ENCODE measurements around the gene FAM180B.
A peak's percentile ranks its signal among the peaks of the same experiment; 100 is the strongest.

The FAM180B gene

DNA sequence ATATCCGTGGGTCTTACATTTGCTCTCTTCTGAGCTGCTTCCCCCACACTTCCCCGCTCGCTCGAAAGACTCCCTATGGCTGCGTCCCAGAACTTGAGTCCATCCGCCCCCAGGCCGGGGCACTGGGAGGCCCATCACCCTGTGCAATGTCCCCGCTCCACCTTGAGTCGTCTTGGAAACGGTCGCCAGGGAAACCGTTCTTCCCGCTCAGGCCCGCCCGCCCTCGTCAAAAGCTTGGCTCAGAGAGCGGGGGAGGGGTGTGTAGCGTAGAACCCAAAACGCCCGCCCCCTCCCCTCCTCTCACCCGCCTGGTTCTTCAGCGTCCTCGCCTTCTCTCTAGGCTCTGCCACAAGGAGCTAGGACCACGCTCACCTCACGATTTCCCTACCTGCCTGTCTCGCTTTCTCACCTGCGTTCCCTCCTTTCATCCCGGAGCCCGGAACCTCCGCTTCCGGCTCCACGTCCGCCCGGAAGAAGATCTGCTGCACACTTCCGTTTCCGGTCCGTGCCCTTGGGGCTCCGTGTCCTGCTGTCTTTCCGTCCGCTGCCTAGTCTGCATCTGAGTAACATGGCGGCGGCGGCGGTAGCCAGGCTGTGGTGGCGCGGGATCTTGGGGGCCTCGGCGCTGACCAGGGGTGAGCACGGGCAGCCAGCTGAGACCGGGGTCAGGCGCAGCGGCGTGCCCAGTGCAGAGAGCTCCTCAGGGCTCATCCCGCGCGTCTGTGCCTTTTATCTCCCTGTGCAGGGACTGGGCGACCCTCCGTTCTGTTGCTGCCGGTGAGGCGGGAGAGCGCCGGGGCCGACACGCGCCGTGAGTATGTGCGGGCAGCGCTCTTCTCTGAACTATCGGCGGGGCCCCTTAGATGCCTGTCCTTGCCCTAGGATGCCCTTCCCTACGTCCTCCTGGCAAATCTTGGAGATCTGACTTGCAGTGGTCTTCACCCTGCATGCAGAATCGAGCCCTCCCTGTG is 7.7 kb upstream of the FAM180B start, which contains the start of the genes KBTBD4 and NDUFS3:
KBTBD4 (minus strand) TSS at position 447 of the 971 bp plus-strand sequence; CDS start at position 428, 19 bp downstream.
NDUFS3 (plus strand) TSS at position 551 of the 971 bp plus-strand sequence; CDS start at position 569, 18 bp downstream.
- peak; percentile 95 to 96 for DNase-seq

DNA sequence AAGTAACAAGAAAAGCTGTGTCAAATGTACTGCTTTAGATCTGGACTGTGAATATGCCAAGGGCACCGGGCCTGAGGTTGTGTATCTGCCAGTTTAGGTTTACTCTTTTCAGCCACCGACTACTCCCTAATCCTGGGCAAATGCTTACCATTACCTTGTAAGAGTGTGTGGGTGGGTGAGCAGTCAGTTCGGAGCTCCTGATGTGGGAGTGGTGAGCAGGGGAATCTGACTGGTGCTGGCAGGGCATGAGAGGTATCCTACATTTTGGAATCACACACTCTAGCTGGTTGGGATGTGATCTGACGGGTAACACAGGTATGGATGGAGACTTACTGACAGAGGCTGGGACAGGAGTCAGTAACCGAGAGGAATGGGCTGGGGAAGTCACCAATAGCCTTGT is 2.6 kb upstream of the FAM180B start:
- no peak for DNase-seq
- TF ChIP-seq GATA1 (IDR thresholded peaks at IDR 0.05; ENCODE audit: low read depth, low read length) (no peak), POLR2A (IDR thresholded peaks at IDR 0.05; ENCODE audit: low read length) (no peak)

More for the DNA sequence above, 7.7 kb upstream of the FAM180B start, which contains the start of the genes KBTBD4 and NDUFS3:
- TF ChIP-seq POLR2A (IDR thresholded peaks at IDR 0.05; ENCODE audit: low read length) (peak; percentile 91), GATA1 (IDR thresholded peaks at IDR 0.05; ENCODE audit: low read depth, low read length) (no peak)

DNA sequence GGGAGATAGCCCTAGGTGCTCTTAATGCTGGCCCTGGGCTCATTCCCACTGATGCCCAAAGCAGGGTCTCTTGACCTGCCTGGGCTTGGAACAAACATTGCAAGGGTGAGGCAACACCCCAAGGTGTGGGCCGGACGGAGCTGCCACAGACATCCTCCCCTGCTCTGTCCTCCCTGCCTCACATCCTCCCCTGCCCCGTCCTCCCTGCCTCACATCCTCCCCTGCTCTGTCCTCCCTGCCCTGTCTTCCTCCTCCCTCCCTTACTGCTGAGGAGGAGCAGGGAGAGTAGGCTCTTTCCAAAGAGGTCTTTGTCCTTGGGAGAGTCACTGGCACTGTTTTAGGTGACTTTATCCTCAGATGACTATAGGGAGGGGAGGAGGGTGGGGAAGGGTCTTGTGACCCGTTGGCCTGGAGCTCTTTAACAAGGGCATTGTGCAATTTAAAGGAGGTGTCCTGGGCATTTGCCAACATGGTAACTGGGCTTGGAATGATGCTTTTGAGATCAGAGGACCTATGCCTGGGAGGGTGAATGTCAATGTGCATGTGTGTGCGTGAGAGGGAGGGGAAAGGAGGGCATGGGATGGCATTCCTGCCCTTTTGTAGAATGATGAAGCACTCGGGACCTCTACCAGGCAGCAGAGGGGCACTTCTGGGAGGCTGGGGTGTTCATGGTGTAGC is 700 bp downstream of the FAM180B start:
- TF ChIP-seq POLR2A (IDR thresholded peaks at IDR 0.05; ENCODE audit: low read length) (no peak), GATA1 (IDR thresholded peaks at IDR 0.05; ENCODE audit: low read depth, low read length) (no peak)
- no peak for DNase-seq

DNA sequence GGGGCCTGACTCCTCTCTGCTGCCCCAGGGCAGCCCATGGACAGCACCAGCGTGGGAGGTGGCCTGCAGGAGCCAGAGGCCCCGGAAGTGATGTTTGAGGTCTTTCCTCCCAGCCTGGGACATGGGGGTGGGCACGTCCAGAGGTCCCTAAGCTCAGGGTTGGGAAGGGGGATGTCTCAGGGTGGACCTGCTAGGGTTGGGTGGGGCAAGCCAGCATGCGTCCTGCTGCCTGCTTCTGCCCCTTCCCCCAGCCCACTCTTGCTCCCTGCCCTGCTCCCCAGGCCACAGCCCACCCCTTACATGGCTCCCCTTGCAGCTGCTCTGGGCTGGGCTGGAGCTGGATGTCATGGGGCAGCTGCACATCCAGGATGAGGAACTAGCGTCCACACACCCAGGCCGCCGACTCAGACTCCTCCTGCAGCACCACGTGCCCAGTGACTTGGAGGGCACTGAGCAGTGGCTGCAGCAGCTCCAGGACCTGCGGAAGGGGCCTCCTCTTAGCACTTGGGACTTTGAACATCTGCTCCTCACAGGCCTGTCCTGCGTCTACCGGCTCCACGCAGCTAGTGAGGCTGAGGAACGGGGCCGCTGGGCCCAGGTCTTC is 1.3 kb downstream of the FAM180B start:
- DNase-seq, result no peak
- TF ChIP-seq GATA1 (IDR thresholded peaks at IDR 0.05; ENCODE audit: low read depth, low read length) (no peak), POLR2A (IDR thresholded peaks at IDR 0.05; ENCODE audit: low read length) (no peak)

DNA sequence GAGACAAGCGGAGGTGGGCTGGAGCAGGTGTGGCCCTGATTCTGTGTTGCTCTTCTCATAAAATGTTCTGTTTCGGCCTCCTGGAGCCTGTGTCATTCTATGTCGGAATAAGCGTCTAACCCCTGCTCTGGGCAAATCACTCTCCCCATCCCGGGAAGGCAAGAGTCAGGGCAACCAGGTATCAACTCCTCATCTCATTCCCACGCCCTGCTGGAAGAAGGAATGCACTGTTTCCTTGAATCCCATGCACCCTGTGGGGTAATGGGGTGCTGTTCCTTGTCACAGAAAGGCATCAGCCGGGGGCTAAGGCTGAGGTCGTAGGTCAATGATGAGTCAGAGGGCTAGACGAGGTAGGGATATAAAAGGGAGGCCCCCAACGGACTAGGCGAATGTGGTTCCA is 2.6 kb downstream of the FAM180B start:
- TF ChIP-seq GATA1 (IDR thresholded peaks at IDR 0.05; ENCODE audit: low read depth, low read length), result no peak
- no peak for TF ChIP-seq POLR2A (IDR thresholded peaks at IDR 0.05; ENCODE audit: low read length)
- no peak for DNase-seq

DNA sequence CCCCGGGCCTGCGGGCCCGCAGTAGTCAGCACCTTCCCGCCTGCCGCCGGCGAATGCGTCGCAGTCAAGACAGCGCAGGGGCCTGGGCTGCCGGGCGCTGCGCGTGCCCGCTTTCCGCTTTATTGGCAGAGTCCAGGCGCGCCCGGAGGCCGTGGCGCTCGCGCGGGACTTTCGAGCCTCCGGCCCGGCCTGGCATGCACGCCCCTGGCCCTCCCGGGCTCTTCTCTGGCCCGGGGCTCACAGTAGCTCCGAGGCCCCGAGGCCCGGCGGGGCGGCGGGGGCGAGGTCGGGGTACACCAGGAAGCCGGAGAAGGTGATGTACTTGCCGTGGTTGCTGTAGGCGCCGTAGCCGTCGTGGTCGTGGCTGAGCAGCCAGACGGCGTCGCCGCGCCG is 3.1 kb downstream of the FAM180B start:
- DNase-seq, result no peak
- TF ChIP-seq POLR2A (IDR thresholded peaks at IDR 0.05; ENCODE audit: low read length), result no peak

DNA sequence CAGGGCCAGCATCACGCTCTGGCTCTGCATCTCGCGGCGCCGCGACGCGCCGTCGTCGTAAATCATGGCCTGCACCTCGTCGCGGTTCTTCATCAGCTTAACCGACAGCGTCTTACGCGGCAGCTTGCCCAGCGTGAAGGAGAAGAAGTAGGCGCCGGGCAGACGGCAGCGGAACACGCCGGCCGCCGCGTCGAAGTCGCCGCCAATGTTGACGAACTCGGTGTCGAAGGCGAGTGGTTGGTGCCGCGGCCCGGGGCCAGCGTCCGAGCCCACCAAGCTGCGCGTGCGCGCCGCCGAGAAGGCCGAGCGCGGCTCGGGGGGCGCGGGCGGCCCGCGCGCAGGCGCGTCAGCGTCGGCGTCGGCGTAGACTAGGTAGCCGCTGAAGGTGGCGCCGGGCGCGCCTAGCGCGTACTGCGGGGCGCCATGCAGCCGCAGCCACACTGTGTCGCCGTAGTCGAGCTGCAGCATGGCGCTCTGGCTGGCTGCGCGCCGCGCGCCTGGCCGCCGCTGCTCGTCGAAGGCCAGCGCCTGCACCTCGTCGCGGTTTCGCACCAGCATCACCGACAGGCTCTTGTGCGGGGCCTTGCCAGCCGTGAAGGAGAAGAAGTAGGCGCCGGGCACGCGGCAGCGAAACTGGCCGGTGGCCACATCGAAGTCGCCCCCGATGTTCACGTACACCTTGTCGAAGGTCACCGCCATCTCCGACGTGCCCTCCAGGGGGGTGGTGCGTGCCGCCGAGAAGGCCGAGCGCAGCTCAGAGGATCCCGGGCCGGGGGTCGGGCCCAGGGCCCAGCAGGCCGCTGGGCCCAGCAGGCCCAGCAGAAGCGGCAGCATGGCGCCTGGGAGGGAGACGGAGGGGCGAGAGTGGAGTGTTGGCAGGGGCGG is 3.7 kb downstream of the FAM180B start:
- no peak for TF ChIP-seq GATA1 (IDR thresholded peaks at IDR 0.05; ENCODE audit: low read depth, low read length)
- no peak for TF ChIP-seq POLR2A (IDR thresholded peaks at IDR 0.05; ENCODE audit: low read length)
- DNase-seq, result no peak

DNA sequence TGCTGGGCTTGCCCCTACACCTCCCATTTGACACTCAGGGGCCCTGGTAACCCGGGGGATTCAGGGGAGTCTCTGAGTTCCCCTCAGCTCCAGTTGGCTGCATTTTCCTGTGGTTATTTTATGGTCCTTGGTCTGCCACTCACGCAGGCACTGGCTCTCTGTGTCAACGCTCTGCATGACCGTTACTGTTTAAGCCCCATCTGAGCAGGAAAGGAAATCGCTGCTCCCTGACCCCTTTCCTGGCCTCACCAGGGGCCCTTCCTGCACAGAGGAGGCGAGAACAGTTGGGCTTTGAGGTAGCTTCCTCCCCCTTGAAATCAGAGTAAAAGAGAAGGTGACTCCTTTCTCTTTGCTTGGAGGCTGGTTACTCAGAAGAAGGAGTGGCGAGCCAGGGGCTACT is 5.3 kb downstream of the FAM180B start:
- TF ChIP-seq GATA1 (IDR thresholded peaks at IDR 0.05; ENCODE audit: low read depth, low read length), result no peak
- TF ChIP-seq POLR2A (IDR thresholded peaks at IDR 0.05; ENCODE audit: low read length), result no peak
- no peak for DNase-seq

DNA sequence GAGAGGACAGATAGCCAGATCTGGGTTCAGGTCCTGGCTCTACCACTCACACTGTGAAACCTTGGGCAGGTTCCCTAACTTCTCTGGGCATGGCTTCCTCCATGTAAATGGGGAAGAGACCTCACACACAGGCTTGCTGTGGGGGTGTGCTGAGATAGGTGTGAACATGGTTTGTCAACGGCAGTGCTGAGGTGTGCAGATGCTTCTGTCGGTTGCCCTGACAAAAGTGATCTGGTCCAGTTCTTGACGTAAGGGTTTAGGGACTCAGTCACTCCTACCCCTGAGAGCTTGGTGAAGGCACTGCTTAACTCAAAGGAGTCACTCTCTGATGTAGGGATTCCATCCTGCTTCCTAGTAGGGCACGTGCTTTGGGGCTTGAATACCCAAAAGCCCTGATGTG is 5.8 kb downstream of the FAM180B start:
- no peak for DNase-seq
- TF ChIP-seq POLR2A (IDR thresholded peaks at IDR 0.05; ENCODE audit: low read length), result no peak
- no peak for TF ChIP-seq GATA1 (IDR thresholded peaks at IDR 0.05; ENCODE audit: low read depth, low read length)

DNA sequence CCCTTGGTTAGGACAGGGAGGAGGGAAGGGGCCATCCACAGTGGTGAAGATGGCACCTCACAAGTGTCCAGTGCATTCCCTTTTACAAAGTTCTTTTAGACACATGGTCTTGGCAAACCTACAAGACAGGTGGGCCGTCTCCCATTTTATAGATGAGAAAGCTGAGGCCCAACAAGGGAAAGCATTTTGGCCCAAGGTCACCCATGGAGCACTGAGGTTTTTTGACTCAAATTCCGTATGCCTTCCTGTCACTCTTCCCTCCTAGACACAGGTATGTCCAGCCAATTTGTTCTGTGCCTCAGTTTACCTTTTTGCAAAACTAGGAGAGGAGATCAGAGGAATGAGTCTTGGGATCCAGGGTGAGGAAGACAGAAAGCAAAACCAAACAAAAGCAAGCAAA is 6.5 kb downstream of the FAM180B start:
- no peak for DNase-seq
- no peak for TF ChIP-seq POLR2A (IDR thresholded peaks at IDR 0.05; ENCODE audit: low read length)
- no peak for TF ChIP-seq GATA1 (IDR thresholded peaks at IDR 0.05; ENCODE audit: low read depth, low read length)

DNA sequence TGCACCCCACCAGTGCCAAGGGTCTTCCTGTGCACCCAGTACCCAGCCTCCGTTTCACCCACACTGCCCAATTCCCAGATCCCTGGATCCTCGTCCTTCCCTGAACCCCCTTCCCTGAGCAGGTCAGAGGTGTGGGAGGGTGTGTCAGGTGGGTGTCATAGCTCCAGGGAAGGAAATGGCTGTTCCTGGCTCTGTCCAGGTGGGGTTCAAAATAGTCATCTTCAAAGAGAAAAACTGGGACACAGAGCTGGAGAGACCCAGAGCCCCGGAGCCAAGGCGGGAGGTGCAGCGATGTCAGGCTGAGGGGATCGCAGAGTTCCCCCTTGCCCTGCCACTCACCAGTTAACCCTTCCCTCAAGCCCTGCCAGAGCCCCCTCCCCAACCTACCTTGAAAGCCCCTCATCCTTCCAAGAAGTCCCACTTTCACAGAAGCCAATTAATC is 7.0 kb downstream of the FAM180B start:
- DNase-seq, result no peak
- TF ChIP-seq POLR2A (IDR thresholded peaks at IDR 0.05; ENCODE audit: low read length) (no peak), GATA1 (IDR thresholded peaks at IDR 0.05; ENCODE audit: low read depth, low read length) (no peak)

DNA sequence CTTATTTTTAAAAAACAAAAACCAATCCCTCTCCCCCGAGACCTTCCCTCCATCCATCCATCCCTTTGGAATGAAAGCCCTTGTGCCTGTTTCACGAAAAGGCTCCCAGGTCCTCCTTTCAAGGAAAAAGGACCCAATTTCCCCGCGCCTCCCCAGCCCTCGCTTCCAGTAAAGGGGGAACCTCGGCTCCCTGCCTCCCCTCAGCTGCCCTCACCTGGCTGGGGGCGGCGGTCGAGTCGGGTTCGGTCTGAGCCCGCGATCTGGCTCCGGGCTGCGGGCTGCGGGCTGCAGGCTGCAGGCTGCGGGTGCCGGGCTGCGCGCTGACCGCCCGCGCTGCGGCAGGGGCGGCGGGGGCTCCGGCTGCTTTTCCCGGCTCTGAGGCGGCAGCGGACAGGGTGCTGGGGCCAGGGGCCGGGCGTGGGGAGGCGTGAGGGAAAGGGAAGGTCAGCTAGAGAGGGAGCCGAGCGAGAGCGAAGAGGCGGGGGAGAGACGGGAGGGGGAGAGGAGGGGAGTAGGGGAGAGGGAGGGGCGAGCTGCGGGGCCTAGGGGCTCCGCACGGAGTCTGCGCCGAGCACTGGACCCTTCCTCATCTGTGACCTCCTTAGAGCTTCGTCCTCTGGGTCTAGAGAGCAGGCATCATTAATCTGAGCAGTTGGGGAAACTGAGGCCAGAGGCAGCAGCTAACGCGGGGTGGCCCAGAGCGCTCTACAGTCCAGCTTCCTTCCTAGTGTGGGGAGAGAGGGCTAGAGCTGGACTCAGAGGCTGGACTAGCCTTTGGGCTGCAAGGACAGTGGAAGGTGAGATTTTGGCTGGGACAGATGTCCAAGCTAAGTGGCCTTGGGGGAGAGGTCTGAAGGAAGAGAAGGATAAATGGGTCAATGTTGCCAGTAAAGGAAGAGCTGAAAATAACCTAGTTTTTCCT is 7.7 kb downstream of the FAM180B start, which contains the start of gene C1QTNF4:
C1QTNF4 (minus strand) TSS at position 478 of the 922 bp plus-strand sequence. CDS start 3,601 bp downstream, outside the sequence.
- TF ChIP-seq GATA1 (IDR thresholded peaks at IDR 0.05; ENCODE audit: low read depth, low read length) (no peak), POLR2A (IDR thresholded peaks at IDR 0.05; ENCODE audit: low read length) (no peak)
- no peak for DNase-seq

Data from erythroblast (primary cell).